GM12801 (cell line): ENCODE data around the gene WDFY1.

Source experiments
- TF ChIP-seq, protein P1 (sequence below): IDR thresholded peaks from one replicate; pipeline ENCODE4 v1.5.1; 2011; ENCODE audit warnings: control low read depth; ENCODE audit not compliant: insufficient read length; ENCODE audit errors: extremely low read depth

Gene WDFY1

DNA sequence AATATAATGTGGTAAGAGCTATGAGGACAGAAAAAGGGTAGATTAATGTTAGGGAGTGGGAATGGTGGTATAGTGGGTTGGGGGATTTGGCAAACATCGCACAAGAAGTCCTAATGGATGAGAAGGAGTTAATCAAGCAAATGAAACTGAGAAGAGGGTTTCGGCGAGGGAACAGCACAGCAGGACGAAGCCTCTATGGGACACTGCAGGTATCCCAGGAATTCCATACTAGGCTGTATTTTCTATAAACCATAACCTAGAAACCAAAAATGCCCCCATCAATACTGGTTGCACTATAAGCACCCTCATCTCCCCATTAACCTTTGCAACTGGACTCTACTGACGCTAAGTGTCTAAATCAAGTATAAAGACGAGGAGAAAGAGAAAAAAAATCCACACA lies 10.3 kb downstream of the WDFY1 start:
- TF ChIP-seq, protein P1, sequence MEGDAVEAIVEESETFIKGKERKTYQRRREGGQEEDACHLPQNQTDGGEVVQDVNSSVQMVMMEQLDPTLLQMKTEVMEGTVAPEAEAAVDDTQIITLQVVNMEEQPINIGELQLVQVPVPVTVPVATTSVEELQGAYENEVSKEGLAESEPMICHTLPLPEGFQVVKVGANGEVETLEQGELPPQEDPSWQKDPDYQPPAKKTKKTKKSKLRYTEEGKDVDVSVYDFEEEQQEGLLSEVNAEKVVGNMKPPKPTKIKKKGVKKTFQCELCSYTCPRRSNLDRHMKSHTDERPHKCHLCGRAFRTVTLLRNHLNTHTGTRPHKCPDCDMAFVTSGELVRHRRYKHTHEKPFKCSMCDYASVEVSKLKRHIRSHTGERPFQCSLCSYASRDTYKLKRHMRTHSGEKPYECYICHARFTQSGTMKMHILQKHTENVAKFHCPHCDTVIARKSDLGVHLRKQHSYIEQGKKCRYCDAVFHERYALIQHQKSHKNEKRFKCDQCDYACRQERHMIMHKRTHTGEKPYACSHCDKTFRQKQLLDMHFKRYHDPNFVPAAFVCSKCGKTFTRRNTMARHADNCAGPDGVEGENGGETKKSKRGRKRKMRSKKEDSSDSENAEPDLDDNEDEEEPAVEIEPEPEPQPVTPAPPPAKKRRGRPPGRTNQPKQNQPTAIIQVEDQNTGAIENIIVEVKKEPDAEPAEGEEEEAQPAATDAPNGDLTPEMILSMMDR = no peak

DNA sequence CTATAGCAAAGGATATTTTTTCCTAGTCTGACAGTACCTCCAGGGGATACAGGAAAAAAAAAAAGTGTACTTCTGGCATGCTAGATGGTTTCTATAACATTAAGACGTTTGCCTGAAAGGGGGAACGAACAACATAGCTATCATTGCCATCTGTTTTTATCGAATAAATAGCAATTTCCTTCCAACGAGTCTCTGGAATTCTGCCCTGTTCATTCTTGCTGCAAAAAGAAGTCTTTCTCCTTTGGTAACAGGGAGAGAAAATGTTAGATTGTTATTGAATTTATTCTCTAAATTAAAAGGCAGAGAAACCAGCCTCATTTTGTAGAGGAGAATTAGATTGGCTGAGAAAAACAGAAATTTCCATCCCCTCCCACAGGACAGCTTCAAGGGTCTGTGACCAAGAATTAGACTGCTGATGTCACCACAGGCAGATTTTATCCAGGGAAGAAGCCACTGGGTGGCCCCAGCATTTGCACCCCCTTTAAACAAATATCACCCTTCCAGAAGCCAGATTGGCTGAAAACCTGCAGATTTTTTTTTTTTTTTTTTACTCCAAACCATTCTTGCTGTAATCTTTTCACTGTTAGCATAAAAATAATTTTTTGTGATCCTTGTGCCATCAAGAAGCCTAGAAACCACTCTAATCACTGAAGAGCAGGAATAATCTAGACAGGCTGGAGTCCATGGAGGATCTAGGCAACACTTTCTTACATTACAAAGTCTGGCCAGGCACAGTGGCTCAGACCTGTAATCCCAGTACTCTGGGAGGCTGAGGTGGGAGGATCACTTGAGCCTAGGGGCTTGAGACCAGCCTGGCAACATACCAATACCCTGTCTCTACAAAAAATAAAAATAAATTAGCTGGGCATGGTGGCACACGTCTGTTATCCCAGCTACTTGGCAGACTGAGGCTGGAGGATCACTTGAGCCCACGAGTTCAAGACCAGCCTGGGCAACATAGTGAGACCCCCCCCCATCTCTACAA lies 12.0 kb downstream of the WDFY1 start:
- TF ChIP-seq, protein P1 = no peak

DNA sequence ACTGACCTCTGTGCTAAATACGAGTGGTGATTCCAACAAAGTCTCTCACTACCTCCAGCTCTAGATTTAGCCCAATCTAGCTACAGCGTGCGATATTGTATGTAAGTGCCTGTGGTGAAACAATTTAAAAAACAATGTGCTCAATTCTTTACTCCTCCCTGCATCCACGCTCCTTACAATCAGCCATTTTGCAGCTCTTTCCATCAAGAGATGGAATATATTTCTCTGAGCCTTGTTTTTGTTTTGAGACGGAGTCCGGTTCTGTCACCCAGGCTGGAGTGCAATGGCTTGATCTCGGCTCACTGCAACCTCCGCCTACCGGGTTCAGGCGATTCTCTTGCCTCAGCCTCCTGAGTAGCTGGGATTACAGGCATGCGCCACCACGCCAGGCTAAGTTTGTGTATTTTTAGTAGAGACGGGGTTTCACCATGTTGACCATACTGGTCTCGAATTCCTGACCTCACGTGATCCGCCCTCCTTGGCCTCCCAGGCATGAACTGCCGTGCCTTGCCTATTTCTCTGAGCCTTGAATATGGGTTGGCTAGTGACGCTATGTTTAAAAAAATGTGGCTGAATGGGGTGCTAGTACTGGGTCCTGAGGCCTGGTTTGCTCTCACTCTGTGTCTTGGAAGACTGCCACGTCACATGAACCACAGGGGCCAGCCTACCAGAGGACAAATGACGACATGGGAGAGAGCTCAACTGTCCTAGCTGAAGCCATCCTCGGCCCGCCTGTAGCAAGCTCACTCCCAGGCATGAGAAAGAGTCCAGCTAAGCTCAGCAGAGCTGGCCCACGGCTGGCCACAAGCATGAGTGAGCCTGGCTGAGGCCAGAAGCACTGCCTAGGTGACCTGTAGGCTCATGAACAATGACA lies 14.8 kb downstream of the WDFY1 start:
- TF ChIP-seq, protein P1 = no peak

DNA sequence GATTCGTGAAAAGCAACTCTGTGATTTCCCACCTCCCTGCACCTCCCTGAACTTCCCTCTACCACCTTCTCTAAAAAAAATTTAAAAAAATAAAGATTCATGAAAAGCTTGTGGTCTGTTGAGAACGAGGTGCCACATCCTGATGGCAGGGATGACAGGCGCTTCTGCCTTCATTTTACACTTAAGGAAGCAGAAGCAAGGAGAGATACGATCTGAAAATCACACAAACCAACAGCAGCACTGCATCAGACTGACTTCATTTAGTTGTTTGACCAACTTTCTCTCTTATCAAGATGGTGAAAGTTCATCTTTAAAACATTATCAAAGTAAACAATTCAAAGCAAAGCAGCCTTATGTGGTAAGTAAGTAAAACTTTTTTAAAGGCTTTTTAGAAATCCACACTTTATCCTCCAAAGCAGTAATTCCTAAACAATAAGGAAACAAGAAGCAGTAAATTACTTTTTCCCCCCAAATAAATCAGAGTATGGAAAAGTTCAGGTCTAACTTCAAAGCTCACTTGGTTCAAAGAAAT lies 15.5 kb downstream of the WDFY1 start:
- TF ChIP-seq, protein P1 = no peak

DNA sequence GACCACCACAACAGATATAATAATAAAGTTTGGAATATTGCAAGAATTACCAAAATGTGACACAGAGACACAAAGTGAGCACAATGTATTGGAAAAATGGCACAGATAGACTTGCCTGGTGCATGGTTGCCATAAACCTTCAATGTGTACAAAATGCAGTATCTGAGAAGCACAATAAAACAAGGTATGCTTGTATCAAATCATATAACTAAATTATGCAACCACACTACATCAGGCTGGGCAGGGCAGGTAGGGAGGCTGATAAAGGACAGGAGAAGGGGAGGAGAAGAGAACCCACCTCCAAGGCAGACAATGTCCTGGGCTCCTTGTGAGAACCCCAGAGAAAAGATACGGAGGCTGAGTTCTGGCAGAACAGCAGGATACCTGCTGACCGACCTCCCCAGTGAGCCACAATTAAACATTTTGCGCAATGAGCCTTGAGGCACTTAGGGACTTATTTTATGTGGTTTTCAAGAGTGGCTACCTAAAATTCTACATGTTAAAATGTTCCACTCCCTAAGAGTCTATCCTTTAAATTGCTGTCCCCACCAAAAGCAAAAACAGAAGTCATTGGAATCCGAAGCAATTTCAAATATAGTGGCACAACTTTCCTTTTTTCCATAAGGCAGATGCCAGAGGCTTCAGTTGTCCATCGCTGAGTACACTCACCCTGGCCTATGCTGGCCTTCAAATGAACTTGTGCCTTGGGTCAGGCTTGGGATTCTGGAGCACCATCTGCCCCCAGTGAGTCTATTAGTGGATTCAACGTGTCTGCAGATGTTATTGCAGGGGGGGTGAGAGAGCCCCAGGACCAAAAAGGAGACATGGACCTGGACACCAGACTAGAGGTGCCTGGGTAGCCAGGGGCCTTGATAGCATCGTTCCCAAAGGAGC lies 16.8 kb downstream of the WDFY1 start:
- TF ChIP-seq, protein P1 = no peak

DNA sequence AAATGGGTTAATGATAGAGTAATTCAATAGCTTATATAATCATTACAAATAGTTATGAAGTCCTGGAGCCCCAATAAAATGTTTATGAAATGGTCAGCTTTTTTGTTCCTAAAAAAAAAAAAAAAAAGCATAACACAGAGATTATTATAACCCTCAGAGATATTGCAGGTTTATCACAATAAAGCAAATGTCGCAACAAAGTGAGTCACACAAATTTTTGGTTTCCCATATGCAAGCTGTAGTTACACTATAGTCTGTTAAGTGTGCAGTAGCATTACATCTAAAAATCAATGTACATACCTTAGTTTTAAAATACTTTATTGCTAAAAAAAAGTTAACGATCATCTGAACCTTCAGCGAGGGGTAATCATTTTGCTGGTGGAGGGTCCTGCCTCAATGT lies 20.0 kb downstream of the WDFY1 start:
- TF ChIP-seq, protein P1 = no peak
